ENCODE measurements around the gene OR56B1. TPM values are rescaled to one million over a fixed set of nuclear protein-coding genes. Genes with fewer than 3 reads are reported as not detected.

OR56B1 gene
- total and polyA plus RNA-seq, 5 donors from 2014 or later: 0.09 TPM; not detected in 4

DNA sequence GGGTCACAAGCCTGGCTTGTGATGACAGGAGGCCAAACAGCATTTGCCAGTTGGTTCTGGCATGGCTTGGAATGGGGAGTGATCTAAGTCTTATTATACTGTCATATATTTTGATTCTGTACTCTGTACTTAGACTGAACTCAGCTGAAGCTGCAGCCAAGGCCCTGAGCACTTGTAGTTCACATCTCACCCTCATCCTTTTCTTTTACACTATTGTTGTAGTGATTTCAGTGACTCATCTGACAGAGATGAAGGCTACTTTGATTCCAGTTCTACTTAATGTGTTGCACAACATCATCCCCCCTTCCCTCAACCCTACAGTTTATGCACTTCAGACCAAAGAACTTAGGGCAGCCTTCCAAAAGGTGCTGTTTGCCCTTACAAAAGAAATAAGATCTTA, 843 bp downstream of the OR56B1 start:
- ATAC-seq (ENCODE audit: low read depth in 2 of 2) (no peak), DNase-seq (no peak)
- H3K27me3 Mint-ChIP-seq: no peaks in the 10 kb centered on the region
- H3K27ac ChIP-seq (ENCODE audit: insufficient read depth, low read length, poor library complexity, severe bottlenecking): no peak overlapping the region
- H3K4me1 ChIP-seq (ENCODE audit: control insufficient read depth, insufficient read depth, low read length, poor library complexity, severe bottlenecking): no peaks in the 10 kb centered on the region
- peaks cover 0 to 23% (median 4%) of the 10 kb centered on the region in 7 donors for H3K9me3 Mint-ChIP-seq
- H3K36me3 ChIP-seq (ENCODE audit: control insufficient read depth, insufficient read depth, low read length): no peaks in the 10 kb centered on the region
- no peak overlapping the region for H3K27ac Mint-ChIP-seq
- H3K36me3 Mint-ChIP-seq: peaks cover 29% of the 10 kb centered on the region
- H3K4me3 Mint-ChIP-seq: no peak overlapping the region
- no peak overlapping the region for H3K4me3 ChIP-seq (ENCODE audit: low read depth, low read length)
- H3K27me3 ChIP-seq (ENCODE audit: control insufficient read depth, insufficient read depth, low read length): no peaks in the 10 kb centered on the region
- H3K9me3 ChIP-seq (ENCODE audit: control insufficient read depth in 2 of 2, low read length in 2 of 2): peaks cover 3 to 6% of the 10 kb centered on the region in 2 experiments
- H3K4me1 Mint-ChIP-seq: no peaks in the 10 kb centered on the region

DNA sequence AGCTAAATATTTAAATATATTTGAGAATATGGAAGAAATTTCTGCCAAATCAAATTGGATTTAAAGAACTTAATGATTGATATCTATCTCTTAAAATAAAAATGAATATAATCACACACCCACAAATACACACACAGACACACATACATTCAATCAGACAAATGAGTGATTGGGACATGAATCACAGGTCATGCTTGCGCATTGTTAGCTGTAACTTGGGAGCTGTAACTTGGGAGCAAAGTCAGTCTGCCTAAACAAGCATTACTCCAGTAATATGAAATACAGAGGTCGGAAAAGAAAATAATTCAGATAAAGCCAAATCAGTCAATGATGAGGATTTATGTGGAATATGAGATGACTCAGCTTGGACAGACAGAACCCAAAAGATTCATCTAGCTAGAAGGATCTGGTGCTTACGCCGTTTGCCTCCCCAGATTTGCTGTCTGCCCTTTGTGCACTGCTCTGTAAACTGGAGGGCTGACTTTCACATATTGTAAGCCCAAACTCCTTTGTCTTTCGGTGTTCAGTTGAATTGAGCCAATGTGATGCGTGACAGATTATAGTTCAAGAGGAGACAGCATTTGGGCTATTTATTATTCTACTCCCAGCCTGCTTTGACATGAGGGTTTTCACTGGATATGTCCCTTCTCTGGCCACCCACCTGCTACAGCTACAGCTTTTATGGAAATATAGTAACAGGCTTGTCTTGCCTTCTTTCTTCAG, 1.6 kb downstream of the OR56B1 start:
- Mint-ChIP-seq H3K27ac (no peak overlapping the region), H3K36me3 (peaks cover 29% of the 10 kb centered on the region)
- ATAC-seq (ENCODE audit: low read depth in 2 of 2): no peak

DNA sequence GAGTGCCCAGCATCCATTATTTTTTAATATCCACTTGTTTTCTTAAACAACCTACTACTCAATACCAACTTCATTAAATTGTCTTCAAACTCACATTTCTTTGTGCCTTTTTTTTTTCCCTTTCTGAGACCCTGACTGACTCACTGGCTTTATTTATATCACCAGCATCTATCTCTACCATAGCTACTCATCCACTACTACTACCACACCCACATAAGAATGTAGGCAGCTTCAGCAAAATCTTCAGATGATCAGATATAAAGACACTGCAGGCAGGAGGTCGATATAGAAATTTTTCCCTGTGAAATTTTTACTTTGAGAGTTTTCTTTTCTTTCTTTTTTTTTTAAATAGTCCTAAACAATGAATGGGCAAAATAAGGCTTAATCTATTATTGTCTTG, 2.2 kb downstream of the OR56B1 start:
- H3K36me3 ChIP-seq (ENCODE audit: control insufficient read depth, insufficient read depth, low read length): no peaks in the 10 kb centered on the region
- DNase-seq (no peak), ATAC-seq (ENCODE audit: low read depth in 2 of 2) (no peak)
- Mint-ChIP-seq H3K4me3 (no peak overlapping the region), H3K9me3 (peaks cover 0 to 34% (median 4%) of the 10 kb centered on the region in 7 donors), H3K27ac (no peak overlapping the region), H3K36me3 (peaks cover 29% of the 10 kb centered on the region), H3K4me1 (no peaks in the 10 kb centered on the region), H3K27me3 (no peaks in the 10 kb centered on the region)
- H3K27ac ChIP-seq (ENCODE audit: insufficient read depth, low read length, poor library complexity, severe bottlenecking): no peak overlapping the region
- no peak overlapping the region for H3K4me3 ChIP-seq (ENCODE audit: low read depth, low read length)
- no peaks in the 10 kb centered on the region for H3K27me3 ChIP-seq (ENCODE audit: control insufficient read depth, insufficient read depth, low read length)
- H3K4me1 ChIP-seq (ENCODE audit: control insufficient read depth, insufficient read depth, low read length, poor library complexity, severe bottlenecking): no peaks in the 10 kb centered on the region
- H3K9me3 ChIP-seq (ENCODE audit: control insufficient read depth in 2 of 2, low read length in 2 of 2): peaks cover 6 to 9% of the 10 kb centered on the region in 2 experiments

More for the DNA sequence above, 1.6 kb downstream of the OR56B1 start:
- H3K27me3 ChIP-seq (ENCODE audit: control insufficient read depth, insufficient read depth, low read length): no peaks in the 10 kb centered on the region
- no peaks in the 10 kb centered on the region for H3K36me3 ChIP-seq (ENCODE audit: control insufficient read depth, insufficient read depth, low read length)
- no peaks in the 10 kb centered on the region for H3K4me1 ChIP-seq (ENCODE audit: control insufficient read depth, insufficient read depth, low read length, poor library complexity, severe bottlenecking)
- no peaks in the 10 kb centered on the region for H3K27me3 Mint-ChIP-seq
- H3K4me3 ChIP-seq (ENCODE audit: low read depth, low read length): no peak overlapping the region
- no peaks in the 10 kb centered on the region for H3K4me1 Mint-ChIP-seq
- H3K9me3 Mint-ChIP-seq: peaks cover 0 to 28% (median 4%) of the 10 kb centered on the region in 7 donors
- no peak overlapping the region for H3K27ac ChIP-seq (ENCODE audit: insufficient read depth, low read length, poor library complexity, severe bottlenecking)
- H3K9me3 ChIP-seq (ENCODE audit: control insufficient read depth in 2 of 2, low read length in 2 of 2): peaks cover 6% of the 10 kb centered on the region in 2 experiments
- DNase-seq: no peak
- H3K4me3 Mint-ChIP-seq: no peak overlapping the region

DNA sequence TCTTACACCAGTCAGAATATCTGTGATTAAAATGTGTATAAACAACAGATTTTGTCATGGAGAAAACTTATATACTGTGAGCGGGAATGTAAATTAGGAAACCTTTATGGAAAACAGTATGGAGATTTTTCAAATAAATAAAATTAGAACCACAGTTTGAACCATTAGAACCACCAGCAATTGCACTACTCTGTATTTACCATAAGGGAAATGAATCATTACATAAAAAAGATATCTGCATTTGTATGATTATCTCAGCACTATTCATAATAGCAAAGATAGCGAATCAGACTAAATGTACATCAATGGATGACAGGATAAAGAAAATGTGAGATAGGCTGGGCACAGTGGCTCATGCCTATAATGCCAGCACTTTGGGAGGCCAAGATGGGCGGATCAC, 10.4 kb downstream of the OR56B1 start:
- Histone ChIP-seq H3K4me1 (ENCODE audit: control insufficient read depth, insufficient read depth, low read length, poor library complexity, severe bottlenecking) (no peaks in the 10 kb centered on the region), H3K36me3 (ENCODE audit: control insufficient read depth, insufficient read depth, low read length) (no peaks in the 10 kb centered on the region), H3K27ac (ENCODE audit: insufficient read depth, low read length, poor library complexity, severe bottlenecking) (no peak overlapping the region), H3K27me3 (ENCODE audit: control insufficient read depth, insufficient read depth, low read length) (no peaks in the 10 kb centered on the region), H3K9me3 (ENCODE audit: control insufficient read depth in 2 of 2, low read length in 2 of 2) (peaks cover 2 to 9% of the 10 kb centered on the region in 2 experiments), H3K4me3 (ENCODE audit: low read depth, low read length) (no peak overlapping the region)
- H3K4me1 Mint-ChIP-seq: no peaks in the 10 kb centered on the region
- no peak for ATAC-seq (ENCODE audit: low read depth in 2 of 2)
- H3K27ac Mint-ChIP-seq: no peak overlapping the region
- peaks cover 4% of the 10 kb centered on the region for H3K36me3 Mint-ChIP-seq
- peaks cover 8% of the 10 kb centered on the region for H3K27me3 Mint-ChIP-seq
- H3K4me3 Mint-ChIP-seq: no peak overlapping the region
- no peak for DNase-seq
- peaks cover 0 to 23% (median 8%) of the 10 kb centered on the region in 7 donors for H3K9me3 Mint-ChIP-seq

DNA sequence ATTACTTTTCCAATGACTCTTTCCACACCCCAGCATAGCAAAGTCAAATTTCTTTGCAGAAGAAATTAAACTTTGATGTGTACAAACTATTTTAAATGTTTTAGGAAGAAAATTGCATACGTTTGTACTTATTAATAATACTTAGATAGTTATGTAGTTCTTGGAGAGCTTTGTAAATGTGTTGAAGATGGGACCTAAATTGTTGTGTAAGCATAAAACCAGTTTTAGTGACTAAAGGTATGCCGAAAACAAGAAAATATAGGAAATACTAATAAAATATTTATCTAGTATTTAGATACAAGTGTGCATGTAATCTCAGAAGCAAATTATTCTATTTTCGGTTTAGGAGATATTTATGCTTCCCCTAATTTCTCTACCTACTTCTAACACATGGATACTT, 13.6 kb downstream of the OR56B1 start:
- no peak overlapping the region for H3K27ac Mint-ChIP-seq
- H3K36me3 Mint-ChIP-seq: no peaks in the 10 kb centered on the region
- Histone ChIP-seq H3K4me1 (ENCODE audit: control insufficient read depth, insufficient read depth, low read length, poor library complexity, severe bottlenecking) (no peaks in the 10 kb centered on the region), H3K27me3 (ENCODE audit: control insufficient read depth, insufficient read depth, low read length) (no peaks in the 10 kb centered on the region), H3K36me3 (ENCODE audit: control insufficient read depth, insufficient read depth, low read length) (no peaks in the 10 kb centered on the region), H3K27ac (ENCODE audit: insufficient read depth, low read length, poor library complexity, severe bottlenecking) (no peak overlapping the region), H3K9me3 (ENCODE audit: control insufficient read depth in 2 of 2, low read length in 2 of 2) (no peaks in the 10 kb centered on the region), H3K4me3 (ENCODE audit: low read depth, low read length) (no peak overlapping the region)
- peaks cover 0 to 8% (median 0%) of the 10 kb centered on the region in 7 donors for H3K9me3 Mint-ChIP-seq
- ATAC-seq (ENCODE audit: low read depth in 2 of 2) (no peak), DNase-seq (no peak)
- no peak overlapping the region for H3K4me3 Mint-ChIP-seq
- H3K4me1 Mint-ChIP-seq: no peaks in the 10 kb centered on the region
- peaks cover 8% of the 10 kb centered on the region for H3K27me3 Mint-ChIP-seq

DNA sequence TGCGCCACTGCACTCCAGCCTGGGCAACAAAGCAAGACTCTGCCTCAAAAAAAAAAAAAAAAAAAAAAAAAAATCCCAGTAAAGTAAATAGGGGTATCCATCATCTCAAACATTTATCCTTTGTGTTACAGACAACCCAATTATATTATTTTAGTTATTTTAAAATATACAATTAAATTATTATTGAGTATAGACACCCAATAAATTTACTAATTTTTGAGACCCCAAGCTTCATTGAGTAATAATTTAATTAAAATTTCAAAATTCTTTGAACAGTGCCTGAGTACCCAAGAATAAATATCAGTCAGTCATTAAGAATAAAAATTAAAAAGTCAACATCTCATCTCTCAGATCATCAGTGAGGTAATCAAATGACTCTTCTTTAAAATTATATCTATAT, 17.7 kb downstream of the OR56B1 start, which contains the start of gene OR52N4:
Gene OR52N4, plus strand, starts transcription at position 301 of the 400 bp plus-strand sequence. CDS start 498 bp downstream, outside the sequence.
- no peak within 1 kb of the TSS for H3K27ac ChIP-seq (ENCODE audit: insufficient read depth, low read length, poor library complexity, severe bottlenecking)
- no peak for ATAC-seq (ENCODE audit: low read depth in 2 of 2)
- H3K9me3 ChIP-seq (ENCODE audit: control insufficient read depth in 2 of 2, low read length in 2 of 2): no peaks in the 10 kb centered on the region
- no peaks in the 10 kb centered on the region for H3K36me3 Mint-ChIP-seq
- peaks cover 10% of the 10 kb centered on the region for H3K27me3 Mint-ChIP-seq
- H3K4me1 ChIP-seq (ENCODE audit: control insufficient read depth, insufficient read depth, low read length, poor library complexity, severe bottlenecking): no peaks in the 10 kb centered on the region
- no peak within 1 kb of the TSS for H3K4me3 ChIP-seq (ENCODE audit: low read depth, low read length)
- H3K27me3 ChIP-seq (ENCODE audit: control insufficient read depth, insufficient read depth, low read length): no peaks in the 10 kb centered on the region
- H3K4me1 Mint-ChIP-seq: no peaks in the 10 kb centered on the region
- H3K4me3 Mint-ChIP-seq: no peak within 1 kb of the TSS
- H3K36me3 ChIP-seq (ENCODE audit: control insufficient read depth, insufficient read depth, low read length): no peaks in the 10 kb centered on the region
- H3K27ac Mint-ChIP-seq: no peak within 1 kb of the TSS
- H3K9me3 Mint-ChIP-seq: no peaks in the 10 kb centered on the region
- no peak for DNase-seq

DNA sequence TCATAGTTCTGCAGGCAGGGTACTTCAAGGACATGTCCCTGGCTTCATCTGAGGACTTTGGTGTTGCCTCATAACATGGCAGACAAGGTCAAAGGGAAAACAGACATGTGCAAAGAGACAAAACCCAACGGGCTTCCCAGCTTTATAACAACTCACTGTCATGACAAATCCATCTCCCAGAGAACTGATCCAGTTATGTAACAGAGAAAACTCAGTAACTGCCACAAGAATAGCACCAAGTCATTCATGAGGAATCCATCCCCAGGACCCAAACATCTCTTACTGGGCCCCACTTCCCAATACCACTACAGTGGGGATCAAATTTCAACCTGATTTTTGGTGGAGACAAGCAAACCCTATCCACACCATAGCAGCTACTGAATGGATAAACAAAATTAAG, 30.8 kb downstream of the OR56B1 start:
- Histone ChIP-seq H3K9me3 (ENCODE audit: control insufficient read depth in 2 of 2, low read length in 2 of 2) (no peaks in the 10 kb centered on the region), H3K27ac (ENCODE audit: insufficient read depth, low read length, poor library complexity, severe bottlenecking) (no peak overlapping the region), H3K27me3 (ENCODE audit: control insufficient read depth, insufficient read depth, low read length) (no peaks in the 10 kb centered on the region), H3K4me1 (ENCODE audit: control insufficient read depth, insufficient read depth, low read length, poor library complexity, severe bottlenecking) (no peaks in the 10 kb centered on the region), H3K36me3 (ENCODE audit: control insufficient read depth, insufficient read depth, low read length) (no peaks in the 10 kb centered on the region), H3K4me3 (ENCODE audit: low read depth, low read length) (no peak overlapping the region)
- H3K36me3 Mint-ChIP-seq: no peaks in the 10 kb centered on the region
- no peaks in the 10 kb centered on the region for H3K4me1 Mint-ChIP-seq
- H3K27ac Mint-ChIP-seq: no peak overlapping the region
- no peak overlapping the region for H3K4me3 Mint-ChIP-seq
- peaks cover 7% of the 10 kb centered on the region for H3K27me3 Mint-ChIP-seq
- peaks cover 0 to 3% (median 0%) of the 10 kb centered on the region in 7 donors for H3K9me3 Mint-ChIP-seq
- DNase-seq (no peak), ATAC-seq (ENCODE audit: low read depth in 2 of 2) (no peak)

DNA sequence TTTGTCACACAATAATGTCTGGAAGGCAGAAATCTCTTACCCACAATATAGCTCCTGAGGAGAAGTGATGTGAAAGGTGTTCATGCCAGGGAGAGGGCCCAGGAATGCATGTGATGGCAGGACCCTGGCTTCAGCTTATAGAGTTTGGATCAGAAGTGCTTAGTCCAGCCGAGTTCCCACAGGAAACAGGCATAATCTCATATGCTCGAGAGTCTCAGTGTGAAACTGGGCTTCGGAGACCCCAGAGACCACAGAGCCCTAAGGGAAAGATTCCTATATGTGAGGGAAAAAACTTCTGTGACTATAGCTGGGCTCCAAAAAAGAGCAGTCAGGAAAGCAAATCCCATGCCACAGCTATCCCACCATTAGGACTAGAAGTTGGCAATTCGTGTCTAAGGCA, 47.0 kb downstream of the OR56B1 start, which contains the start of gene OR52N5:
Gene OR52N5, minus strand, starts transcription at position 101 of the 400 bp plus-strand sequence. CDS start 4,721 bp downstream, outside the sequence.
- no peak within 1 kb of the TSS for H3K4me3 Mint-ChIP-seq
- H3K9me3 Mint-ChIP-seq: peaks cover 0 to 3% (median 0%) of the 10 kb centered on the region in 7 donors
- H3K4me1 Mint-ChIP-seq: peaks cover 0 to 3% (median 0%) of the 10 kb centered on the region in 4 donors
- Histone ChIP-seq H3K27me3 (ENCODE audit: control insufficient read depth, insufficient read depth, low read length) (peaks cover 5% of the 10 kb centered on the region), H3K4me1 (ENCODE audit: control insufficient read depth, insufficient read depth, low read length, poor library complexity, severe bottlenecking) (no peaks in the 10 kb centered on the region), H3K27ac (ENCODE audit: insufficient read depth, low read length, poor library complexity, severe bottlenecking) (no peak within 1 kb of the TSS), H3K36me3 (ENCODE audit: control insufficient read depth, insufficient read depth, low read length) (no peaks in the 10 kb centered on the region), H3K9me3 (ENCODE audit: control insufficient read depth in 2 of 2, low read length in 2 of 2) (peaks cover 0 to 3% of the 10 kb centered on the region in 2 experiments), H3K4me3 (ENCODE audit: low read depth, low read length) (no peak within 1 kb of the TSS)
- no peak within 1 kb of the TSS for H3K27ac Mint-ChIP-seq
- no peaks in the 10 kb centered on the region for H3K36me3 Mint-ChIP-seq
- ATAC-seq (ENCODE audit: low read depth in 2 of 2) (no peak), DNase-seq (no peak)
- peaks cover 17% of the 10 kb centered on the region for H3K27me3 Mint-ChIP-seq
